Measurements from ENCODE around the gene MGAT5.

MGAT5 gene

DNA sequence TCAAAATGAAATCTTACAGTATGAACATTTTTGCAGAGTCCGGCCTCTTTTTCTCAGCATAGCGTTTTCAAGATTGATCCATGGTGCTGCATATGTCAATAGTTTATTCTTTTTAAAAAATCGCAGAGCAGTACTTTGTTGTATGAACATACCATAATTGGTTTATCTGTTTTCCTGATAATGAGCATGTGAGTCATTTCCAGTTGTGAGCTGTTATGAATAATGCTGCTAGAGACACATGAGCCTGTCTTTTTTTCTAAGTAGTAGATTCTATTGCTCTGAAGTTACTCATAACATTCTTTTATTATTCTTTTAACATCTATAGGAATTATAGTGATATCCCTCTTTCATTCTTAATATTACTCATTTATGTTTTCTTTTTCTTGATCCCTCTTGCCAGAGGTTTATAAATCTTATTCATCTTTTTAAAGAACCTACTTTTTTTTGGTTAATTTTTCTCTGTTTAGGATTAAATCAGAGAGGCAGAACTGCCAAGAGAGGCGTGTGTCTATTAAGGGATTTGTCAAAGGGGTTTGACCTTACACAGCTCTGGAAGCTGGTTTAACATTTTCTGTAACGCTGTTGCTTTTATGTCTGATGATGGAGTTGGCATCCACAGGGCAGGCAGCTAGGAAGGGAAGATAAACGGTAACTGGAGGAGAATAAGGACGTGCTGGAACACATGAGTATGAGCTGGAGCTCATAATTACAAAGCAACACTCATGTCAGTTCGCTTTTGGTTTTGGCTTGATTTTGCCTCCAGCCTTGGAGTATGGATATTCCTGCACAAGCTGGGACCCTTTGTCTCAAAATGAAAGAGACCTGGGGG is 47.4 kb downstream of the MGAT5 start:
- in situ Hi-C loops (cut with HindIII; ENCODE audit: low pct_ligation_motif_present, low sequenced_read_pairs): no loop called here
- Histone ChIP-seq H3K27me3 (replicated peaks) (no peaks in the 10 kb centered on the region), H3K36me3 (replicated peaks) (no peaks in the 10 kb centered on the region), H3K27ac (peak overlapping the region; percentile 20), H3K4me3 (ENCODE audit: low read depth, low read length) (no peak overlapping the region)
- TF ChIP-seq, protein P1, sequence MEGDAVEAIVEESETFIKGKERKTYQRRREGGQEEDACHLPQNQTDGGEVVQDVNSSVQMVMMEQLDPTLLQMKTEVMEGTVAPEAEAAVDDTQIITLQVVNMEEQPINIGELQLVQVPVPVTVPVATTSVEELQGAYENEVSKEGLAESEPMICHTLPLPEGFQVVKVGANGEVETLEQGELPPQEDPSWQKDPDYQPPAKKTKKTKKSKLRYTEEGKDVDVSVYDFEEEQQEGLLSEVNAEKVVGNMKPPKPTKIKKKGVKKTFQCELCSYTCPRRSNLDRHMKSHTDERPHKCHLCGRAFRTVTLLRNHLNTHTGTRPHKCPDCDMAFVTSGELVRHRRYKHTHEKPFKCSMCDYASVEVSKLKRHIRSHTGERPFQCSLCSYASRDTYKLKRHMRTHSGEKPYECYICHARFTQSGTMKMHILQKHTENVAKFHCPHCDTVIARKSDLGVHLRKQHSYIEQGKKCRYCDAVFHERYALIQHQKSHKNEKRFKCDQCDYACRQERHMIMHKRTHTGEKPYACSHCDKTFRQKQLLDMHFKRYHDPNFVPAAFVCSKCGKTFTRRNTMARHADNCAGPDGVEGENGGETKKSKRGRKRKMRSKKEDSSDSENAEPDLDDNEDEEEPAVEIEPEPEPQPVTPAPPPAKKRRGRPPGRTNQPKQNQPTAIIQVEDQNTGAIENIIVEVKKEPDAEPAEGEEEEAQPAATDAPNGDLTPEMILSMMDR (IDR thresholded peaks at IDR 0.05; ENCODE audit: low read depth, low read length, missing control alignments): no peak
- DNase-seq: peak; percentile 42

DNA sequence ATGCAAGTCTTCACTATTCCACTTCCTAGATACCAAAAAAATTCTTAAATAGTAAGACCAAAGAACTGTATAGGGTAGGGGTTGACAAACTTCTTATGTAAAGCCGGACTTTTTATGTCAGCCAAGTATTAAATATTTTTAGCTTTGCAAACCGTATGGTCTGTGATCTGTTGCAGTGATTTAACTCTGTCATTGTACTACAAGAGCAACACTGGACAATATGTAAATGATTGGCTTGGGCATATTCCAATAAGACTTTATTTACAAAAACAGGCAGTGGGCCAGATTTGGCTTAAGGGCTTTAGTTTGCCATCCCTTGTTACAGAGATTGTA is 48.0 kb downstream of the MGAT5 start:
- DNase-seq: no peak
- H3K36me3 ChIP-seq (replicated peaks): no peaks in the 10 kb centered on the region
- H3K4me3 ChIP-seq (ENCODE audit: low read depth, low read length): no peak overlapping the region
- H3K27ac ChIP-seq: no peak overlapping the region
- no peaks in the 10 kb centered on the region for H3K27me3 ChIP-seq (replicated peaks)
- TF ChIP-seq, protein P1 (IDR thresholded peaks at IDR 0.05; ENCODE audit: low read depth, low read length, missing control alignments): no peak
- in situ Hi-C loops (cut with HindIII; ENCODE audit: low pct_ligation_motif_present, low sequenced_read_pairs): no loop called here

DNA sequence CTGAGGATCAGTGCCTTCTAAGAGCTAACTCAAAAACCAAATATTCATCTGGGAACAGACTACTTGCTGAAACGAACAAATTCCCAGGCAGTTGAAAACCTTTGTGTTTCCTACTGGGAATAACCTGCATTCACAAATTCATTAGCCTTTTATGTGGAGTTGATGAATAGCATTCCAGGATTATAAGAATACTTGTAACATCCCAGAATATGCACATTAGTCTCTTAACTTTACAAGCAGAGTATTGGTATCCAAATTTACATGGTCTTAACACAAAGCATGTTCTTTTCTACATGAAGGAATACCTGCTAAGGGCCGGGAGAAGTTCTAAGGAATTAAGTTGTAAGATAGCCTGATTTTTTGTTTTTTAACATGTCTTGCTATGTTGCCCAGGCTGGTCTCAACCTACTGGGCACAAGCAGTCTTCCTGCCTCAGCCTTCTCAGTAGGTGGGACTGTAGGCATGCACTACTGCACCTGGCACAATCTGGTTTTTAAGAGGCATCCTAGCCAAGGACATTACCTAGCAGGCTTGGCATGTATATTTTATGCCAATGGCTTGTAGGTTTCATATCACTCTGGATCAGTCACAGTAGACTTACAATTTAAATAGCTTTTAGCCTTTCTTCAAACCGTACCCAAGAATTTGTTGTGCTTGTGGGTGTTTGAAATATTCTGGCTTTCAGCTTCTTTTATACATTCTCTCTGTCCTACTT is 50.7 kb downstream of the MGAT5 start:
- no peaks in the 10 kb centered on the region for H3K27me3 ChIP-seq (replicated peaks)
- no peak overlapping the region for H3K27ac ChIP-seq
- TF ChIP-seq, protein P1 (IDR thresholded peaks at IDR 0.05; ENCODE audit: low read depth, low read length, missing control alignments): no peak
- no peak for DNase-seq
- H3K4me3 ChIP-seq (ENCODE audit: low read depth, low read length): no peak overlapping the region
- no peaks in the 10 kb centered on the region for H3K36me3 ChIP-seq (replicated peaks)
- in situ Hi-C loops (cut with HindIII; ENCODE audit: low pct_ligation_motif_present, low sequenced_read_pairs): no loop called here

DNA sequence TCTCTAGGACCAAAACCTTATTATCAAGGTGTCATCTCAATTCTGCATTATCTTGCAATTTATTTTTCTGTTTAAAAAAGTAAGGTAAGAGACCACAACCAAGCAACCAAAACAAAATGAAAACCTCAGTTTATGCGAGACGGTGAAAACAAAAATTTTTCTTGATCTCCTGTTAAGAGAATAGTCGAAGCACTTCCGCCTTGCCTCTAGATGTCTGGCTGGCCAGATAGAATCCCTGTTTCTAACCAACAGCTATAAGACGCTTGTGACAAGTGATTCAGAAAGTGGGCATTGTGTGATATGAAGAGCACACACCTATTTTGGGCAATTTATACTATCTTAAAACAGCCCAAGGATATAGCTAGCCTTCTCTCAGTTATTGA is 51.2 kb downstream of the MGAT5 start:
- TF ChIP-seq, protein P1 (IDR thresholded peaks at IDR 0.05; ENCODE audit: low read depth, low read length, missing control alignments): no peak
- in situ Hi-C loops (cut with HindIII; ENCODE audit: low pct_ligation_motif_present, low sequenced_read_pairs): no loop called here
- no peak for DNase-seq
- Histone ChIP-seq H3K27me3 (replicated peaks) (no peaks in the 10 kb centered on the region), H3K27ac (no peak overlapping the region), H3K36me3 (replicated peaks) (no peaks in the 10 kb centered on the region), H3K4me3 (ENCODE audit: low read depth, low read length) (no peak overlapping the region)

DNA sequence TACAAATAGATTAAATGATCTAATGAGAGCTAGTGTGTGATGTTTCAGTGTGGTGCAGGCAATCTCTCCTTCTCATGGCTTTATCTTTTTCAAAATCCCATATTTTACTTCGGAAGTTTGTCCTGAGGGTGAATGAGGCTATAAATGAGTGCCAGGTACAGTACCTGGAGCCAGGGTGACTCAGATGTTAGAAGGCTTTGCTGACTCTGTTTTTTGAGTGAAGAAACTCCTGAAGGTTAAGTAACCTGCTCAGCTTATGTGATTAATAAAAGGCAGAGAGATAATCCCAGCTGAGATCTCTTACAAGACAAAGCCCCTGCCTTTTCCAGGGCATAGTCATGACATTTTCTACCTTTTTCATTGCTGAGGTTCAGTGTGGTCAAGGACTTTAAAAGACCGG is 52.6 kb downstream of the MGAT5 start:
- no peak for DNase-seq
- Histone ChIP-seq H3K4me3 (ENCODE audit: low read depth, low read length) (no peak overlapping the region), H3K36me3 (replicated peaks) (no peaks in the 10 kb centered on the region), H3K27me3 (replicated peaks) (no peaks in the 10 kb centered on the region), H3K27ac (no peak overlapping the region)
- TF ChIP-seq, protein P1 (IDR thresholded peaks at IDR 0.05; ENCODE audit: low read depth, low read length, missing control alignments): no peak
- in situ Hi-C loops (cut with HindIII; ENCODE audit: low pct_ligation_motif_present, low sequenced_read_pairs): no loop called here

All from brain microvascular endothelial cell (primary cell).